Neural cell (in vitro differentiated cells): ENCODE results near the gene HIP1.

Source experiments
- CTCF ChIP-seq: fragments of 450-650 bp; IDR thresholded peaks from 2 replicates; pipeline ENCODE4 v1.5.1; 2014; ENCODE audit warnings: antibody characterized with exemption, mild to moderate bottlenecking, moderate library complexity; ENCODE audit not compliant: poor library complexity, severe bottlenecking
- EP300 ChIP-seq: fragments of 450-650 bp; conservative IDR thresholded peaks from 2 replicates; pipeline ENCODE4 v1.6.1; 2014; ENCODE audit warnings: antibody characterized with exemption, mild to moderate bottlenecking, moderate library complexity; ENCODE audit not compliant: poor library complexity, severe bottlenecking
- EZH2 ChIP-seq: fragments of 200-600, 300-800 bp; shearing (Covaris generic), sonication (generic); IDR thresholded peaks from 2 replicates; pipeline ENCODE4 v1.6.1; 2014; ENCODE audit warnings: antibody characterized with exemption, low read length, borderline replicate concordance, mild to moderate bottlenecking; ENCODE audit not compliant: insufficient read depth, poor library complexity, severe bottlenecking
- REST ChIP-seq: IDR thresholded peaks from 2 replicates; pipeline ENCODE4 v1.6.1; 2012; ENCODE audit warnings: borderline replicate concordance
- SMC3 ChIP-seq: fragments of 450-650 bp; conservative IDR thresholded peaks from 2 replicates; pipeline ENCODE4 v1.6.1; 2014; ENCODE audit warnings: antibody characterized with exemption, mild to moderate bottlenecking, moderate library complexity; ENCODE audit not compliant: poor library complexity

- no peak for TF ChIP-seq SMC3
- no peak for TF ChIP-seq CTCF
- no peak for TF ChIP-seq REST
- no peak for TF ChIP-seq EZH2
- TF ChIP-seq EP300 = no peak
Measured at GRCh38 chr7:75563171-75563570, 175.6 kb downstream of the HIP1 start.
